IMR-90 (cell line): ENCODE measurements around the gene PTPRU. TPM values are rescaled to one million over a fixed set of nuclear protein-coding genes. Genes with fewer than 3 reads are reported as not detected.

Source experiments
- ATAC-seq: fragments of 200-7000 bp; cut with Tn5 transposase; 2 replicates; pipeline ENCODE4 v1.9.1; 2020; ENCODE audit warnings: low read depth, mild to moderate bottlenecking, moderate library complexity
- BruUV-seq: library from RNA; stranded (reverse); fragments of 400-500 nt; replicated peaks from 2 replicates; lab custom pipeline; 2021; lab: Mats Ljungman, UMichigan
- CTCF ChIA-PET: fragments of 300-600 bp; formaldehyde crosslinking; extraction: SDS; loops from one replicate; lab custom pipeline; 2021; ENCODE audit warnings: antibody characterized with exemption; lab: Yijun Ruan, JAX
- POLR2A ChIA-PET: fragments of 300-600 bp; sonication (Branson Sonifier 250); formaldehyde crosslinking; loops from one replicate; lab custom pipeline; 2022; ENCODE audit warnings: antibody characterized with exemption; ENCODE audit not compliant: unreplicated experiment; lab: Charles Lee
- DNase-seq: peaks from one replicate; pipeline ENCODE4 v3.0.0; 2013
- H2AFZ ChIP-seq: replicated peaks from 2 replicates; pipeline ENCODE3; 2013; ENCODE audit warnings: low read length, mild to moderate bottlenecking; ENCODE audit not compliant: poor library complexity
- H2AK5ac ChIP-seq: 2 replicates; pipeline ENCODE4 v1.6.1; 2013; ENCODE audit warnings: low read depth, low read length, inconsistent platforms
- H2AK9ac ChIP-seq: replicated peaks from 2 replicates; pipeline ENCODE3; 2013; ENCODE audit warnings: mild to moderate bottlenecking, low read depth, low read length, moderate library complexity; ENCODE audit not compliant: poor library complexity
- H2BK120ac ChIP-seq: 2 replicates; pipeline ENCODE4 v1.6.1; 2013; ENCODE audit warnings: low read depth, low read length, inconsistent platforms
- H2BK15ac ChIP-seq: 3 replicates; pipeline ENCODE4 v1.6.1; 2013; ENCODE audit warnings: low read depth, low read length, inconsistent platforms
- H2BK20ac ChIP-seq: 2 replicates; pipeline ENCODE4 v1.6.1; 2013; ENCODE audit warnings: low read depth, mild to moderate bottlenecking, inconsistent platforms, low read length, moderate library complexity
- H2BK5ac ChIP-seq: 2 replicates; pipeline ENCODE4 v1.6.1; 2013; ENCODE audit warnings: mild to moderate bottlenecking, low read depth, low read length, inconsistent platforms; ENCODE audit not compliant: poor library complexity, severe bottlenecking
- H3K14ac ChIP-seq: replicated peaks from 2 replicates; pipeline ENCODE4 v1.6.1; 2013; ENCODE audit warnings: low read depth, low read length, inconsistent platforms
- H3K18ac ChIP-seq: 2 replicates; pipeline ENCODE4 v1.6.1; 2013; ENCODE audit warnings: low read depth, low read length, control low read depth
- H3K23ac ChIP-seq: 2 replicates; pipeline ENCODE4 v1.6.1; 2013; ENCODE audit warnings: low read depth, low read length, inconsistent platforms
- H3K27ac ChIP-seq: 2 replicates; pipeline ENCODE4 v1.5.1; 2013; ENCODE audit warnings: mild to moderate bottlenecking, control low read depth, low read length; ENCODE audit not compliant: insufficient read depth
- H3K27me3 ChIP-seq: 2 replicates; pipeline ENCODE4 v1.6.1; 2013; ENCODE audit warnings: low read length; ENCODE audit not compliant: control insufficient read depth, insufficient read depth
- H3K36me3 ChIP-seq: 2 replicates; pipeline ENCODE4 v1.6.1; 2013; ENCODE audit warnings: low read length, mixed read lengths; ENCODE audit not compliant: control insufficient read depth, insufficient read depth
- H3K4ac ChIP-seq: 2 replicates; pipeline ENCODE4 v1.6.1; 2013; ENCODE audit warnings: low read depth, low read length, inconsistent platforms
- H3K4me1 ChIP-seq: 2 replicates; pipeline ENCODE4 v1.6.1; 2013; ENCODE audit warnings: low read length, mixed read lengths; ENCODE audit not compliant: control insufficient read depth, insufficient read depth
- H3K4me2 ChIP-seq: 2 replicates; pipeline ENCODE4 v1.6.1; 2013; ENCODE audit warnings: low read depth, mild to moderate bottlenecking, control low read depth, low read length, moderate library complexity
- H3K4me3 ChIP-seq: 2 replicates; pipeline ENCODE4 v1.5.1; 2013; ENCODE audit warnings: low read depth, mild to moderate bottlenecking, control low read depth, low read length, moderate library complexity; ENCODE audit not compliant: insufficient read depth
- H3K56ac ChIP-seq: 2 replicates; pipeline ENCODE4 v1.6.1; 2013; ENCODE audit warnings: low read length, inconsistent platforms; ENCODE audit not compliant: insufficient read depth; ENCODE audit errors: extremely low read depth
- H3K79me1 ChIP-seq, 2 experiments: 2 replicates each; pipeline ENCODE4 v1.6.1; 2013; ENCODE audit warnings: low read length in 2 of 2, inconsistent platforms in 1 of 2, low read depth in 1 of 2
- H3K9ac ChIP-seq: 2 replicates; pipeline ENCODE4 v1.6.1; 2013; ENCODE audit warnings: low read depth, low read length, control low read depth
- H3K9me1 ChIP-seq: 2 replicates; pipeline ENCODE4 v1.6.1; 2013; ENCODE audit warnings: low read length, inconsistent platforms; ENCODE audit not compliant: insufficient read depth
- H3K9me3 ChIP-seq: 2 replicates; pipeline ENCODE4 v1.6.1; 2013; ENCODE audit warnings: low read length; ENCODE audit not compliant: control insufficient read depth, insufficient read depth
- H4K20me1 ChIP-seq: 2 replicates; pipeline ENCODE4 v1.6.1; 2013; ENCODE audit warnings: low read length, inconsistent platforms; ENCODE audit not compliant: insufficient read depth
- H4K5ac ChIP-seq: 2 replicates; pipeline ENCODE4 v1.6.1; 2013; ENCODE audit warnings: mild to moderate bottlenecking, low read depth, low read length, control low read depth
- H4K8ac ChIP-seq, 2 experiments: 2 replicates each; pipeline ENCODE4 v1.6.1; 2013; ENCODE audit warnings: low read depth in 2 of 2, low read length in 2 of 2, control low read depth in 1 of 2, inconsistent platforms in 1 of 2
- H4K91ac ChIP-seq: 2 replicates; pipeline ENCODE4 v1.6.1; 2013; ENCODE audit warnings: low read depth, low read length, inconsistent platforms; ENCODE audit not compliant: insufficient read depth
- CHD1 ChIP-seq: IDR thresholded peaks from 2 replicates; pipeline ENCODE4 v1.6.1; 2012; ENCODE audit warnings: low read depth, low read length, improper control_type of control experiment
- ELK1 ChIP-seq: fragments of 150-350 bp; IDR thresholded peaks from 2 replicates; pipeline ENCODE4 v1.6.1; 2016; ENCODE audit warnings: low read depth, mild to moderate bottlenecking, low read length, moderate library complexity, borderline replicate concordance
- MXI1 ChIP-seq: IDR thresholded peaks from 2 replicates; pipeline ENCODE4 v1.6.1; 2012; ENCODE audit warnings: low read depth, mild to moderate bottlenecking, low read length, moderate library complexity, borderline replicate concordance
- POLR2A ChIP-seq: IDR thresholded peaks from 2 replicates; pipeline ENCODE4 v1.6.1; 2012; ENCODE audit warnings: mild to moderate bottlenecking, low read depth, low read length
- RFX5 ChIP-seq: IDR thresholded peaks from 2 replicates; pipeline ENCODE4 v1.8.0; 2012; ENCODE audit warnings: low read depth, mild to moderate bottlenecking, low read length, moderate library complexity
- WGBS, 2 experiments: methylation state at CpG; one replicate each; pipeline versions ENCODE4 v1.1.5 to v1.1.7; 2013; ENCODE audit warnings: missing lambda C conversion rate in 2 of 2; ENCODE audit not compliant: insufficient read length in 1 of 2; ENCODE audit errors: extremely low coverage in 2 of 2; 5-methylcytosine and 5-hydroxymethylcytosine counted together
- dilution Hi-C: fragments of 300-500 bp; cut with HindIII; formaldehyde crosslinking; loops from one replicate; pipeline ENCODE4 v1.14.3; 2018; ENCODE audit warnings: low sequenced_read_pairs; ENCODE audit not compliant: unreplicated experiment
- in situ Hi-C: fragments of 300-500 bp; cut with MboI; formaldehyde crosslinking; loops from 3 replicates; pipeline ENCODE4 v1.14.3; 2019; ENCODE audit warnings: low sequenced_read_pairs, inconsistent platforms, mixed read lengths
- intact Hi-C: fragments of 100-400 bp; cut with micrococcal nuclease; formaldehyde crosslinking; loops from 2 replicates; pipeline ENCODE4 v1.10.0; 2022
- polyA plus RNA-seq, 3 experiments: library from polyadenylated mRNA; depleted of rRNA; stranded (reverse); fragments of >200 nt; gene quantifications; 2 replicates each; pipeline ENCODE4 v1.2.3, GENCODE V29; 2012; ENCODE audit warnings: low replicate concordance in 1 of 3
- total RNA-seq: library from RNA; depleted of rRNA; stranded (reverse); fragments of >200 nt; gene quantifications from 2 replicates; pipeline ENCODE4 v1.2.3, GENCODE V29; 2012

The PTPRU gene
- total and polyA plus RNA-seq, 2 of the 4 experiments (the other 2 are of a cell fraction): 7.0 to 10.7 TPM

GRCh38 chr1:29233693-29234092 lies 2.6 kb upstream of the PTPRU start:
- H2BK120ac ChIP-seq: no peak overlapping the region
- peaks cover 4% of the 10 kb centered on the region; the same call in 1 of the 2 replicates for H3K27me3 ChIP-seq
- ChIA-PET CTCF (no interaction called here), POLR2A (no interaction called here)
- H3K27ac ChIP-seq: no peak overlapping the region
- no peak overlapping the region for H2AK9ac ChIP-seq
- no peak for TF ChIP-seq ELK1
- no peak for TF ChIP-seq CHD1
- no peak for TF ChIP-seq POLR2A
- no peak for TF ChIP-seq MXI1
- no peak for TF ChIP-seq RFX5
- ATAC-seq: no peak
- H3K79me1 ChIP-seq: peaks cover 17 to 21% of the 10 kb centered on the region in 2 experiments
- no peak overlapping the region for H2BK15ac ChIP-seq
- no peak for DNase-seq
- in situ Hi-C loops (loop anchor here (10.0 kb wide), 1 partner anchor 1481 kb away; no protein-coding TSS in a partner anchor), intact Hi-C loops (no loop called here), dilution Hi-C loops (no loop called here)
- H3K4ac ChIP-seq: no peak overlapping the region
- H3K4me1 ChIP-seq: peaks cover 9% of the 10 kb centered on the region
- H3K36me3 ChIP-seq: no peaks in the 10 kb centered on the region
- no peak overlapping the region for H3K23ac ChIP-seq
- H3K4me3 ChIP-seq: no peak overlapping the region
- H2AK5ac ChIP-seq: no peak overlapping the region
- H4K8ac ChIP-seq: no peak overlapping the region
- H3K9me3 ChIP-seq: no peaks in the 10 kb centered on the region
- H3K56ac ChIP-seq: no peak overlapping the region
- H2BK5ac ChIP-seq: no peak overlapping the region
- H3K18ac ChIP-seq: no peak overlapping the region
- BruUV-seq: no TSS peak
- H2BK20ac ChIP-seq: no peak overlapping the region
- no peak overlapping the region for H4K5ac ChIP-seq
- H3K9me1 ChIP-seq: no peaks in the 10 kb centered on the region
- no peak overlapping the region for H3K9ac ChIP-seq
- no peak overlapping the region for H4K91ac ChIP-seq
- 89% methylated on average over 3 of the region's 4 CpGs; no CpG with 5 or more reads in 1 of the 2 experiments for WGBS, 2 experiments
- no peak overlapping the region for H2AFZ ChIP-seq
- H4K20me1 ChIP-seq: no peaks in the 10 kb centered on the region
- H3K14ac ChIP-seq: no peak overlapping the region
- no peak overlapping the region for H3K4me2 ChIP-seq
